Upper lobe of left lung (tissue), 6 donors: Measurements from ENCODE around the gene SMAD2. TPM values are rescaled to one million over a fixed set of nuclear protein-coding genes. Genes with fewer than 3 reads are reported as not detected.

Experiments used
- ATAC-seq, 2 donors: fragments of 200-7000 bp; cut with Tn5 transposase; one replicate each; pipeline ENCODE4 v1.9.1; 2022; ENCODE audit warnings: mild to moderate bottlenecking in 2 of 2, moderate library complexity in 2 of 2; ENCODE audit not compliant: low FRiP score in 2 of 2
- DNase-seq, 2 donors: peaks; one replicate each; pipeline ENCODE4 v3.0.0-alpha.2; 2019 to 2020
- H3K27ac ChIP-seq, 4 donors: fragments of 200-600 bp; sonication (generic); one replicate each; pipeline ENCODE4 v1.5.1; 2016 to 2019
- H3K27me3 ChIP-seq, 4 donors: fragments of 200-600 bp; sonication (generic); one replicate each; pipeline ENCODE4 v1.5.1; 2017 to 2019
- H3K36me3 ChIP-seq, 4 donors: fragments of 200-600 bp; sonication (generic); one replicate each; pipeline ENCODE4 v1.5.1; 2016 to 2019
- H3K4me1 ChIP-seq, 4 donors: fragments of 200-600 bp; sonication (generic); one replicate each; pipeline ENCODE4 v1.5.1; 2018 to 2019
- H3K4me3 ChIP-seq, 4 donors: fragments of 200-600 bp; sonication (generic); one replicate each; pipeline ENCODE4 v1.5.1; 2017 to 2019; ENCODE audit warnings: mild to moderate bottlenecking in 2 of 4, moderate library complexity in 1 of 4
- H3K9me3 ChIP-seq, 4 donors: fragments of 200-600 bp; sonication (generic); one replicate each; pipeline ENCODE4 v1.5.1; 2018 to 2019
- CTCF ChIP-seq, 6 experiments: fragments of 450-650 bp in 4 of 6; fragments of 200-600 bp in 2 of 6; sonication (generic) in 2 of 6; IDR thresholded peaks; one replicate each; pipeline ENCODE4 v1.5.1; 2016 to 2019; ENCODE audit warnings: antibody characterized with exemption in 6 of 6
- EP300 ChIP-seq, 4 donors: sonication (generic); formaldehyde crosslinking; IDR thresholded peaks; one replicate each; pipeline ENCODE4 v1.5.1; 2017; ENCODE audit warnings: antibody characterized with exemption in 4 of 4, control low read depth in 2 of 4
- POLR2A ChIP-seq, 4 donors: fragments of 450-650 bp; IDR thresholded peaks; one replicate each; pipeline ENCODE4 v1.5.1; 2016 to 2017; ENCODE audit warnings: antibody characterized with exemption in 4 of 4, mild to moderate bottlenecking in 2 of 4
- POLR2AphosphoS5 ChIP-seq, 2 donors: sonication (generic); formaldehyde crosslinking; IDR thresholded peaks; one replicate each; pipeline ENCODE4 v1.5.1; 2017; ENCODE audit warnings: antibody characterized with exemption in 2 of 2
- WGBS, 2 donors: methylation state at CpG; one replicate each; pipeline ENCODE4 v1.1.5; 2017 to 2018; 5-methylcytosine and 5-hydroxymethylcytosine counted together
- total RNA-seq, 6 donors: library from RNA; depleted of rRNA in 4 of 6; stranded (reverse); fragments of >200 nt in 4 of 6; gene quantifications; one replicate each; pipeline versions ENCODE4 v1.1.0 to v1.2.1, GENCODE V29; 2016 to 2021
- donor health status: DM: no; HTN: no; CAD: no; lungs with moderate emphysema.
- donor health status: DM: no; HTN: yes; CAD: no; lungs with severe emphysema.

SMAD2 gene
- total RNA-seq, 6 donors from 2014 or later, result 52.1 to 151 (median 97.8) TPM

- no peaks in the 10 kb centered on the region for H3K36me3 ChIP-seq
- no peak for DNase-seq
- no peaks in the 10 kb centered on the region for H3K9me3 ChIP-seq
- no peaks in the 10 kb centered on the region for H3K27me3 ChIP-seq
- TF ChIP-seq EP300 (IDR thresholded peaks at IDR 0.05) (no peak), POLR2AphosphoS5 (IDR thresholded peaks at IDR 0.05) (no peak), CTCF (IDR thresholded peaks at IDR 0.05) (no peak), POLR2A (IDR thresholded peaks at IDR 0.05) (no peak)
- H3K27ac ChIP-seq, result no peak overlapping the region
- H3K4me3 ChIP-seq, result no peak overlapping the region
- 57 to 61% methylated on average over 4 of the region's 4 CpGs for WGBS, 2 donors
- no peak for ATAC-seq
- H3K4me1 ChIP-seq, result no peaks in the 10 kb centered on the region
Measured at GRCh38 chr18:47975701-47976100, 45.2 kb upstream of the SMAD2 start.

- Histone ChIP-seq H3K4me3 (no peak overlapping the region), H3K9me3 (no peaks in the 10 kb centered on the region), H3K36me3 (no peaks in the 10 kb centered on the region), H3K27me3 (no peaks in the 10 kb centered on the region), H3K4me1 (no peaks in the 10 kb centered on the region), H3K27ac (no peak overlapping the region)
- ATAC-seq (no peak), DNase-seq (no peak)
- TF ChIP-seq POLR2A (IDR thresholded peaks at IDR 0.05) (no peak), POLR2AphosphoS5 (IDR thresholded peaks at IDR 0.05) (no peak), EP300 (IDR thresholded peaks at IDR 0.05) (no peak), CTCF (IDR thresholded peaks at IDR 0.05) (no peak)
- 78% methylated on average over 5 of the region's 5 CpGs for WGBS, 2 donors
Measured at GRCh38 chr18:47975105-47975504, 44.6 kb upstream of the SMAD2 start.

GRCh38 chr18:47970664-47971531 lies 40.4 kb upstream of the SMAD2 start:
- 68 to 70% methylated on average over 9 of the region's 9 CpGs for WGBS, 2 donors
- Histone ChIP-seq H3K27me3 (no peaks in the 10 kb centered on the region), H3K36me3 (no peaks in the 10 kb centered on the region), H3K27ac (no peak overlapping the region), H3K9me3 (no peaks in the 10 kb centered on the region), H3K4me3 (no peak overlapping the region), H3K4me1 (no peaks in the 10 kb centered on the region)
- DNase-seq (no peak), ATAC-seq (peak in 1 of 2 donors; percentile 65)
- TF ChIP-seq EP300 (IDR thresholded peaks at IDR 0.05), result no peak
- TF ChIP-seq POLR2AphosphoS5 (IDR thresholded peaks at IDR 0.05), result no peak
- no peak for TF ChIP-seq POLR2A (IDR thresholded peaks at IDR 0.05)
- no peak for TF ChIP-seq CTCF (IDR thresholded peaks at IDR 0.05)

GRCh38 chr18:47969816-47970215 lies 39.4 kb upstream of the SMAD2 start:
- H3K4me3 ChIP-seq, result no peak overlapping the region
- TF ChIP-seq EP300 (IDR thresholded peaks at IDR 0.05), result no peak
- no peak for TF ChIP-seq POLR2A (IDR thresholded peaks at IDR 0.05)
- no peak for TF ChIP-seq POLR2AphosphoS5 (IDR thresholded peaks at IDR 0.05)
- no peak for TF ChIP-seq CTCF (IDR thresholded peaks at IDR 0.05)
- H3K4me1 ChIP-seq, result no peaks in the 10 kb centered on the region
- H3K36me3 ChIP-seq, result no peaks in the 10 kb centered on the region
- 84 to 85% methylated on average over 4 of the region's 4 CpGs for WGBS, 2 donors
- H3K9me3 ChIP-seq, result no peaks in the 10 kb centered on the region
- ATAC-seq, result no peak
- H3K27me3 ChIP-seq, result no peaks in the 10 kb centered on the region
- no peak overlapping the region for H3K27ac ChIP-seq
- DNase-seq, result no peak

DNA sequence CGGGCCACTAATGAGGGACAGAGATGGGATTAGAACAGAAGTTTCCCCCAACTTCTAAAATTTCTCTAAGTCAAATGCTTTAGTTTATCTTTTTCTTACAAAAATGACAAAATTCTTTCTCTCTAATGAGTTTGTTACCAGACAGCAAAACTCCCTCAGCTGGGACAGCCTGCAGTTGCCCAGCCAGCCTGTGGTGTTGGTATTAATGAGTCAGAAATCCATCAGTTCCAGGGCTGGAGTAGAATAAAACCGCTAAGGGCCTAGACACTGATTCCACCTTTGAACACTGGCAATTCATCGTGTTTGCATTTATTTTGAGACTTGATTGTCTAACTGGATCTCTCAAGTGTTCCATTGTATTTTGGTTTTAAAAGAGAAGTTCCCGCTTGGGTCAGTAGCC lies 38.3 kb upstream of the SMAD2 start:
- Histone ChIP-seq H3K27me3 (no peaks in the 10 kb centered on the region), H3K4me3 (no peak overlapping the region), H3K27ac (no peak overlapping the region), H3K36me3 (no peaks in the 10 kb centered on the region), H3K4me1 (no peaks in the 10 kb centered on the region), H3K9me3 (no peaks in the 10 kb centered on the region)
- TF ChIP-seq POLR2A (IDR thresholded peaks at IDR 0.05), result no peak
- TF ChIP-seq POLR2AphosphoS5 (IDR thresholded peaks at IDR 0.05), result no peak
- no peak for TF ChIP-seq CTCF (IDR thresholded peaks at IDR 0.05)
- no peak for TF ChIP-seq EP300 (IDR thresholded peaks at IDR 0.05)
- DNase-seq (no peak), ATAC-seq (no peak)
- 71 to 78% methylated on average over 4 of the region's 4 CpGs for WGBS, 2 donors
